ENCODE data around the gene IL22RA2. TPM values are rescaled to one million over a fixed set of nuclear protein-coding genes. Genes with fewer than 3 reads are reported as not detected.

Gene IL22RA2
- total and polyA plus RNA-seq, 11 donors, result 0.03 to 0.21 TPM; not detected in 9

- Histone ChIP-seq H3K27ac (no peak overlapping the region), H3K9me3 (no peaks in the 10 kb centered on the region), H3K4me3 (no peak overlapping the region), H3K4me1 (peaks cover 0 to 16% (median 5%) of the 10 kb centered on the region in 12 donors), H3K36me3 (no peaks in the 10 kb centered on the region), H3K27me3 (no peaks in the 10 kb centered on the region)
- no peak for DNase-seq
- TF ChIP-seq POLR2A (IDR thresholded peaks at IDR 0.05) (no peak), CTCF (IDR thresholded peaks at IDR 0.05) (no peak)
- WGBS, 4 donors, result 96 to 97% (median 97%) methylated on average over 11 of the region's 11 CpGs
- no peak for ATAC-seq
- intact Hi-C loops (cut with DNase I), result no loop called here
These were observed 561 bp downstream of the IL22RA2 start for GRCh38 chr6:137172734-137173431.

- no peak overlapping the region for H3K27ac ChIP-seq
- peaks cover 0 to 16% (median 5%) of the 10 kb centered on the region in 12 donors for H3K4me1 ChIP-seq
- no peak overlapping the region for H3K4me3 ChIP-seq
- TF ChIP-seq POLR2A (IDR thresholded peaks at IDR 0.05) (no peak), CTCF (IDR thresholded peaks at IDR 0.05) (no peak)
- DNase-seq (no peak), ATAC-seq (no peak)
- no peaks in the 10 kb centered on the region for H3K9me3 ChIP-seq
- intact Hi-C loops (cut with DNase I), result no loop called here
- H3K36me3 ChIP-seq, result no peaks in the 10 kb centered on the region
- no peaks in the 10 kb centered on the region for H3K27me3 ChIP-seq
- 71 to 79% (median 75%) methylated on average over 13 of the region's 13 CpGs for WGBS, 4 donors
These were observed 1.4 kb downstream of the IL22RA2 start for GRCh38 chr6:137171824-137172733.

- ATAC-seq, result no peak
- no peaks in the 10 kb centered on the region for H3K9me3 ChIP-seq
- intact Hi-C loops (cut with DNase I), result no loop called here
- 92 to 93% (median 92%) methylated on average over 1 of the region's 1 CpG for WGBS, 4 donors
- H3K27me3 ChIP-seq, result no peaks in the 10 kb centered on the region
- no peak overlapping the region for H3K4me3 ChIP-seq
- H3K36me3 ChIP-seq, result no peaks in the 10 kb centered on the region
- TF ChIP-seq POLR2A (IDR thresholded peaks at IDR 0.05), result no peak
- no peak for TF ChIP-seq CTCF (IDR thresholded peaks at IDR 0.05)
- DNase-seq, result no peak
- peaks cover 0 to 16% (median 5%) of the 10 kb centered on the region in 12 donors for H3K4me1 ChIP-seq
- H3K27ac ChIP-seq, result no peak overlapping the region
These were observed 2.4 kb downstream of the IL22RA2 start for GRCh38 chr6:137171053-137171374.
